Karpas-422 (cell line): ENCODE data around the gene KRTAP12-3. TPM values are rescaled to one million over a fixed set of nuclear protein-coding genes. Genes with fewer than 3 reads are reported as not detected.
"Not testable (repeated sequence)": the region's sequence is repeated elsewhere in the genome, so short reads cannot be mapped to it uniquely, and the experiment has no call there.

Experiments used
- DNase-seq: peaks from one replicate; pipeline ENCODE4 v3.0.0-alpha.2; 2015
- H2AFZ ChIP-seq: fragments of 200-600 bp; sonication (generic); 2 replicates; pipeline ENCODE4 v1.6.1; 2014; ENCODE audit warnings: antibody characterized with exemption, low read length, mixed read lengths
- H3K27ac ChIP-seq: fragments of 200-600 bp; sonication (generic); 2 replicates; pipeline ENCODE4 v1.5.1; 2014; ENCODE audit warnings: mild to moderate bottlenecking, low read length, moderate library complexity
- H3K27me3 ChIP-seq: fragments of 200-600 bp; sonication (generic); 2 replicates; pipeline ENCODE4 v1.6.1; 2014; ENCODE audit warnings: low read length, mixed read lengths
- H3K36me3 ChIP-seq: fragments of 200-600 bp; sonication (generic); 2 replicates; pipeline ENCODE4 v1.6.1; 2014; ENCODE audit warnings: low read length, mixed read lengths; ENCODE audit not compliant: insufficient read depth
- H3K4me1 ChIP-seq: fragments of 200-600 bp; sonication (generic); 2 replicates; pipeline ENCODE4 v1.6.1; 2014; ENCODE audit warnings: mild to moderate bottlenecking, low read length, mixed read lengths
- H3K4me2 ChIP-seq: fragments of 200-600 bp; sonication (generic); 2 replicates; pipeline ENCODE4 v1.6.1; 2014; ENCODE audit warnings: low read length, low read depth, mild to moderate bottlenecking; ENCODE audit not compliant: poor library complexity, severe bottlenecking
- H3K4me3 ChIP-seq: fragments of 200-600 bp; sonication (generic); 2 replicates; pipeline ENCODE4 v1.5.1; 2014; ENCODE audit warnings: mild to moderate bottlenecking, antibody characterized with exemption, low read length, mixed read lengths
- H3K79me2 ChIP-seq: fragments of 200-600 bp; sonication (generic); 2 replicates; pipeline ENCODE4 v1.6.1; 2014; ENCODE audit warnings: mild to moderate bottlenecking, low read length, mixed read lengths
- H3K9ac ChIP-seq: fragments of 200-600 bp; sonication (generic); 2 replicates; pipeline ENCODE4 v1.6.0; 2014; ENCODE audit warnings: low read length
- H3K9me2 ChIP-seq: fragments of 200-600 bp; sonication (generic), shearing (Covaris generic); replicated peaks from 2 replicates; pipeline ENCODE4 v1.6.0; 2014; ENCODE audit warnings: mild to moderate bottlenecking, low read length, moderate library complexity; ENCODE audit not compliant: insufficient read depth
- H3K9me3 ChIP-seq: fragments of 300-700, 200-600 bp; sonication (generic); 2 replicates; pipeline ENCODE4 v1.6.1; 2014; ENCODE audit warnings: low read length, mixed read lengths
- H4K20me1 ChIP-seq: fragments of 200-600 bp; sonication (generic); 2 replicates; pipeline ENCODE4 v1.6.1; 2014; ENCODE audit warnings: mild to moderate bottlenecking, antibody characterized with exemption, low read length, low read depth; ENCODE audit not compliant: insufficient read depth
- total RNA-seq: library from RNA; depleted of rRNA; stranded (reverse); fragments of >200 nt; shearing (Covaris generic); gene quantifications from 2 replicates; pipeline ENCODE4 v1.2.3, GENCODE V29; 2014; ENCODE audit warnings: low replicate concordance

Gene KRTAP12-3
- total RNA-seq, 1 experiment from 2014 or later: not detected

GRCh38 chr21:44696572-44696971 is 38.8 kb downstream of the KRTAP12-3 start:
- Histone ChIP-seq H3K27me3 (no peaks in the 10 kb centered on the region), H3K9ac (no peak overlapping the region), H3K36me3 (no peaks in the 10 kb centered on the region), H3K4me3 (no peak overlapping the region), H2AFZ (no peak overlapping the region), H3K9me2 (no peaks in the 10 kb centered on the region), H3K4me1 (no peaks in the 10 kb centered on the region), H3K79me2 (no peaks in the 10 kb centered on the region), H3K9me3 (no peaks in the 10 kb centered on the region), H3K4me2 (no peak overlapping the region), H4K20me1 (no peaks in the 10 kb centered on the region), H3K27ac (no peak overlapping the region)
- no peak for DNase-seq

- not testable (repeated sequence) for H3K27me3 ChIP-seq, H3K9me3 ChIP-seq, H3K4me3 ChIP-seq, H3K9me2 ChIP-seq, H3K79me2 ChIP-seq, DNase-seq, H3K36me3 ChIP-seq, H4K20me1 ChIP-seq, H3K4me2 ChIP-seq, H3K9ac ChIP-seq, H2AFZ ChIP-seq, H3K4me1 ChIP-seq, H3K27ac ChIP-seq
Observed at GRCh38 chr21:44697172-44697810, 39.6 kb downstream of the KRTAP12-3 start, which contains the start of gene KRTAP10-12. Gene KRTAP10-12, plus strand, starts transcription at chr21:44697172. Its CDS starts 30 bp downstream, at chr21:44697202.

- Histone ChIP-seq H3K27me3 (no peaks in the 10 kb centered on the region), H2AFZ (no peak overlapping the region), H3K36me3 (no peaks in the 10 kb centered on the region)
Observed at GRCh38 chr21:44697811-44698734, 40.3 kb downstream of the KRTAP12-3 start.

DNA sequence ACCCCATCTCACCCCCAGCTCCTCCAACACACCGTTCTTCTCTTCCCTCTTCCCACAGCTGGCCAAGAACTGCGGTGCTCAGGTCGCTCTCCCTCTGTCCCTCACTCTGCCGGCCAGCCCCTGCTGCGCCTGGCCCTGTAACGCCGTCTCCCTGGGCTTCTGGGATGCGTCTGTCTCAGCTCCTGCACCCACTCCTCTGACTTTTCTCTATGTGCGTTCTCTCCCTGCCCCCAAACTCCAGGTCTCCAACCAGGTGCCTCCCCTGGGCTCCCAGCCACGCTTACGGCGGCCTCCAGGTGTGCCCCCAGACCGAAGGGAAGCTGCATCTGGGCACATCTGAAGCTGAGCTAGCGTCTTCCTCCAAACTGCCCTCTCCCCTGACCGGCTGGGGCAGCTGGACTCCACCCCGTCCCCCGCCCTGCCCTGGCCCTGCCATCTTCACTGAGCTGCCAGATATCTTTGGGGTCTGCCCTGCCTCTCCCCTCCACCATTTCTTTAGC is 41.8 kb downstream of the KRTAP12-3 start:
- Histone ChIP-seq H3K9me2 (no peaks in the 10 kb centered on the region), H2AFZ (no peak overlapping the region), H3K4me1 (no peaks in the 10 kb centered on the region), H4K20me1 (no peaks in the 10 kb centered on the region), H3K9me3 (no peaks in the 10 kb centered on the region), H3K27me3 (no peaks in the 10 kb centered on the region), H3K9ac (no peak overlapping the region), H3K4me3 (no peak overlapping the region), H3K27ac (no peak overlapping the region), H3K36me3 (no peaks in the 10 kb centered on the region), H3K4me2 (no peak overlapping the region), H3K79me2 (no peaks in the 10 kb centered on the region)
- no peak for DNase-seq

More at GRCh38 chr21:44697811-44698734, 40.3 kb downstream of the KRTAP12-3 start:
- Histone ChIP-seq H3K9ac (no peak overlapping the region), H4K20me1 (no peaks in the 10 kb centered on the region), H3K9me2 (no peaks in the 10 kb centered on the region), H3K79me2 (no peaks in the 10 kb centered on the region), H3K4me3 (no peak overlapping the region), H3K4me2 (no peak overlapping the region), H3K4me1 (no peaks in the 10 kb centered on the region), H3K27ac (no peak overlapping the region), H3K9me3 (no peaks in the 10 kb centered on the region)
- DNase-seq: no peak

- no peaks in the 10 kb centered on the region for H3K4me1 ChIP-seq
- no peaks in the 10 kb centered on the region for H3K27me3 ChIP-seq
- no peak for DNase-seq
- no peak overlapping the region for H3K4me3 ChIP-seq
- no peaks in the 10 kb centered on the region for H3K36me3 ChIP-seq
- H2AFZ ChIP-seq: no peak overlapping the region
- no peaks in the 10 kb centered on the region for H3K79me2 ChIP-seq
- H3K4me2 ChIP-seq: no peak overlapping the region
- no peaks in the 10 kb centered on the region for H3K9me2 ChIP-seq
- H4K20me1 ChIP-seq: no peaks in the 10 kb centered on the region
- H3K9me3 ChIP-seq: no peaks in the 10 kb centered on the region
- no peak overlapping the region for H3K27ac ChIP-seq
- H3K9ac ChIP-seq: no peak overlapping the region
Observed at GRCh38 chr21:44700101-44701022, 42.6 kb downstream of the KRTAP12-3 start.

GRCh38 chr21:44701023-44701400 is 43.3 kb downstream of the KRTAP12-3 start:
- Histone ChIP-seq H3K4me2 (no peak overlapping the region), H3K9me2 (no peaks in the 10 kb centered on the region), H3K27me3 (no peaks in the 10 kb centered on the region), H3K4me3 (no peak overlapping the region), H3K79me2 (no peaks in the 10 kb centered on the region), H2AFZ (no peak overlapping the region), H3K4me1 (no peaks in the 10 kb centered on the region), H3K9me3 (no peaks in the 10 kb centered on the region), H3K9ac (no peak overlapping the region), H4K20me1 (no peaks in the 10 kb centered on the region), H3K36me3 (no peaks in the 10 kb centered on the region), H3K27ac (no peak overlapping the region)
- no peak for DNase-seq

DNA sequence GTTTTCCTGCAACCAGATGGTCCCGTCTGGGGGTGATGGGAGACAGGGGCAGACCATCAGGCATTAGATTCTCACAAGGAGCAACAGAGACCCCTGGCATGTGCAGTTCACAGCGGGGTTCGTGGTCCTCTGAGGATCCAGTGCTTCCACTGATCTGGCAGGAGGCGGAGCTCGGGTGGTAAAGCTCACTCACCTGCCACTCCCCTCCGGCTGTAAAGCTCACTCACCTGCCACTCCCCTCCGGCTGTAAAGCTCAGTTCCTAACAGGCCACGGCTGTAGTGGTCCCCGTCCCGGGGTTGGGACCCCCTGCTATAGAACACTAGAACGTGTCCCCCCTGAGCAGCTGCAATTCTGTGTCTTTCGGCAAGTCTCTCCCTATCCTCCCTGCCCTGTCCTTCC is 43.8 kb downstream of the KRTAP12-3 start:
- H3K4me2 ChIP-seq: no peak overlapping the region
- H3K4me3 ChIP-seq: no peak overlapping the region
- no peaks in the 10 kb centered on the region for H3K79me2 ChIP-seq
- no peaks in the 10 kb centered on the region for H3K9me3 ChIP-seq
- no peak overlapping the region for H3K9ac ChIP-seq
- H3K27ac ChIP-seq: no peak overlapping the region
- H3K27me3 ChIP-seq: no peaks in the 10 kb centered on the region
- H4K20me1 ChIP-seq: no peaks in the 10 kb centered on the region
- DNase-seq: no peak
- H3K4me1 ChIP-seq: no peaks in the 10 kb centered on the region
- no peaks in the 10 kb centered on the region for H3K36me3 ChIP-seq
- no peak overlapping the region for H2AFZ ChIP-seq
- H3K9me2 ChIP-seq: no peaks in the 10 kb centered on the region
